Hematopoietic multipotent progenitor cell treated with erythropoietin and hydrocortisone succinate and interleukin-3 and kit ligand, for 17 days (in vitro differentiated cells): Measurements from ENCODE around the gene MPHOSPH6.
"Not testable (repeated sequence)": the region's sequence is repeated elsewhere in the genome, so short reads cannot be mapped to it uniquely, and the experiment has no call there.

Source experiments
- DNase-seq: peaks from one replicate; pipeline ENCODE4 v3.0.0-alpha.2; 2015; ENCODE audit warnings: low spot score

MPHOSPH6 gene

GRCh38 chr16:82118749-82119148 lies 51.3 kb downstream of the MPHOSPH6 start:
- DNase-seq: no peak

- DNase-seq: no peak
Measured at GRCh38 chr16:82116535-82116934, 53.5 kb downstream of the MPHOSPH6 start.

- DNase-seq: no peak
Measured at GRCh38 chr16:82113741-82114140, 56.3 kb downstream of the MPHOSPH6 start.

DNA sequence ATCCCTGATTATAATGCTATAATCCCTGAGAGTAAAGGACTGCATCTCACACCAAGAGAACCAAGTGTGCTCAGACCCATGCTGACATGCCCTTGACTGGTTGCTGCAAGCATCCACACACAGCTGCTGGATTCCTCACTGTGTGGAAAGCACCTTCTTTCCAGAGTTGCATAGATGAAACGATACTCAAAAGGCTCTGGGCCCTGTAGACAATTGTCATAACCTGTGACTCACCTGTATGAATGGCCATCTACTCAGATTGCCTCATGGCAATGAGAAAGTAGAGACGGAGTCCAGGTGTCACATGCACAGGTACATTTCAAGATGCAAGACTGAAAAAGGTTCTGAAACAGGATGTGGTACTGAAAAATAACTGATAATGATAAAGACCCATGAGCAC lies 58.1 kb downstream of the MPHOSPH6 start:
- DNase-seq: no peak

- not testable (repeated sequence) for DNase-seq
Measured at GRCh38 chr16:82109266-82109665, 60.8 kb downstream of the MPHOSPH6 start.

DNA sequence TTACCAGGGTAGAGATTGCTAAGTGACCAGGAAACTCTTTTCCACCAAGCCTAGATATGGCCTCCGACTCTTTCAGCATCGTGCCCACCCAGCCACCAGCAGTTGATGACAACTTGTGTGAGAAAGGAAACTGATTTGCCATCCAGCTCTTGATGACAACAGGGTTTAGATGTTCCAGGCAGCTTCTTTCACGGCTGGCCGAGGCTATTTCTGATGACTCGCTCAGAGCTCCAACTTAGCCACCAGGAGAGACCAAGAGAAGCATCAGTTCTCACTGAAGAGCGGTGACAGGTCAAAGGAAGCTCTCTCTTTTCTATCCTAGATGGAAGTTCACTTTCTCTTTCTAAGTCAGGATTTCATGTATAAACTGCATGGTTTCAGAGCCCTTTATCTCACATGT lies 61.2 kb downstream of the MPHOSPH6 start:
- DNase-seq: no peak

DNA sequence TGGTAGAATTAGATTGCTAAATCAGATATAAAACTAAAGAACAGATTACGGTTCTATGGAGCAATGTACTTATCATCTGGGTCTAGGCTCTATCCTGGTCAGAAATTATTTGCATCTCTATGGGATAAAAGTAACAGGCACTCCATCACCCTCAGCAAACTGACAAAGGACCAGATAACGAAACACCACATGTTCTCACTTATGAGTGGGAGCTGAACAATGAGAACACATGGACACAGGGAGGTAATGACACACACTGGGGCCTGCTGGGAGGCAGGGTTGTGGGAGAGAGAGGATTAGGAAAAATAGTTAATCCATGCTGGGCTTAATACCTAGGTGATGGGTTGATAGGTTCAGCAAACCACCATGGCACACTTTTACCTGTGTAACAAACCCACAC lies 61.9 kb downstream of the MPHOSPH6 start:
- DNase-seq: no peak

GRCh38 chr16:82105107-82105506 lies 64.9 kb downstream of the MPHOSPH6 start:
- no peak for DNase-seq
